Common myeloid progenitor, CD34-positive (primary cell): Measurements from ENCODE around the gene CDK1.

Experiments
- CTCF ChIA-PET: fragments of 350-600 bp; sonication (Branson Sonifier 250); formaldehyde crosslinking; loops from one replicate; lab custom pipeline; 2021; ENCODE audit warnings: antibody characterized with exemption; lab: Charles Lee
- POLR2A ChIA-PET: fragments of 350-600 bp; sonication (Branson Sonifier 250); formaldehyde crosslinking; loops from one replicate; lab custom pipeline; 2021; ENCODE audit warnings: antibody characterized with exemption; lab: Charles Lee
- DNase-seq, 3 donors: peaks; one replicate each; pipeline versions ENCODE4 v3.0.0 to v3.0.0-alpha.2; 2013
- H3K27ac ChIP-seq, 2 experiments: 1 replicate in 1 of 2; 2 replicates in 1 of 2; pipeline ENCODE4 v1.7.0; 2013; ENCODE audit warnings: inconsistent platforms in 2 of 2, low read length in 2 of 2, mild to moderate bottlenecking in 2 of 2, low read depth in 1 of 2, moderate library complexity in 1 of 2; ENCODE audit not compliant: severe bottlenecking in 2 of 2, insufficient read depth in 1 of 2, poor library complexity in 1 of 2
- H3K27me3 ChIP-seq, 5 experiments: replicated peaks in 2 of 5; 1 replicate in 3 of 5; 2 replicates in 2 of 5; pipeline versions ENCODE4 v1.6.1 to v1.7.0; 2013; ENCODE audit warnings: low read length in 4 of 5, mild to moderate bottlenecking in 2 of 5, moderate library complexity in 2 of 5, inconsistent platforms in 1 of 5; ENCODE audit not compliant: insufficient read depth in 5 of 5, control insufficient read depth in 4 of 5
- H3K36me3 ChIP-seq, 4 experiments: 1 replicate in 2 of 4; 2 replicates in 2 of 4; pipeline versions ENCODE4 v1.6.1 to v1.7.0; 2013; ENCODE audit warnings: low read length in 3 of 4, control low read depth in 1 of 4, mild to moderate bottlenecking in 1 of 4; ENCODE audit not compliant: control insufficient read depth in 4 of 4, insufficient read depth in 4 of 4
- H3K4me1 ChIP-seq, 4 experiments: 1 replicate in 3 of 4; 2 replicates in 1 of 4; pipeline versions ENCODE4 v1.6.1 to v1.7.1; 2013; ENCODE audit warnings: low read length in 3 of 4, mild to moderate bottlenecking in 3 of 4, control low read depth in 1 of 4, inconsistent platforms in 1 of 4, moderate library complexity in 1 of 4; ENCODE audit not compliant: control insufficient read depth in 4 of 4, insufficient read depth in 4 of 4; ENCODE audit errors: control extremely low read depth in 1 of 4
- H3K4me3 ChIP-seq, 7 experiments: 1 replicate in 4 of 7; 2 replicates in 3 of 7; pipeline versions ENCODE4 v1.5.1 to v1.7.0; 2013; ENCODE audit warnings: mild to moderate bottlenecking in 7 of 7, low read length in 6 of 7, moderate library complexity in 6 of 7, inconsistent platforms in 2 of 7, low read depth in 2 of 7, control low read depth in 1 of 7; ENCODE audit not compliant: insufficient read depth in 4 of 7, control insufficient read depth in 1 of 7; ENCODE audit errors: extremely low read depth in 1 of 7
- H3K9me3 ChIP-seq, 5 experiments: 1 replicate in 4 of 5; 2 replicates in 1 of 5; pipeline versions ENCODE4 v1.6.1 to v1.7.1; 2013; ENCODE audit warnings: low read length in 4 of 5, mild to moderate bottlenecking in 2 of 5, inconsistent platforms in 1 of 5, low read depth in 1 of 5, moderate library complexity in 1 of 5; ENCODE audit not compliant: control insufficient read depth in 4 of 5, insufficient read depth in 2 of 5; ENCODE audit errors: control extremely low read depth in 1 of 5
- WGBS: methylation state at CpG from one replicate; pipeline ENCODE4 v1.1.5; 2013; ENCODE audit not compliant: insufficient coverage; 5-methylcytosine and 5-hydroxymethylcytosine counted together

The CDK1 gene

DNA sequence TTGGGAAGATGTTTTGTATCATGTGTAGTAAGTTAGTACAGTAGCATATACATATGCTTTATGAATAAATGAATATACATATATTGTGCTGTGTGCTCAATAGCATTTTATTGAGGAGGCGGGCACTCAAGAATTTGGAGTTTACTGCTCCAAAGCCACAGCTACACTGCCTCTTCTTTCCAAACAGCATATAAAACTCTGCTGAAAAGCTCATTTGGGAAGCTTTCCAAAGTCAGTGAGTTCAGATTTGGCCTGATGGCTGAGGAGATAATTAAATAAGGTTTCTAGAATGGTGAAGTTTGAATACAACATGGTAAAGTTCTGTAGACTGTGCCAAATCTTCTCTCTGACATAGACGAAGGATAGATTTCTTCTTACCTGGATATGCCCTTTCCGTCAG is 29.8 kb downstream of the CDK1 start:
- no peak for DNase-seq
- Histone ChIP-seq H3K27me3 (no peaks in the 10 kb centered on the region), H3K4me3 (no peak overlapping the region), H3K4me1 (no peaks in the 10 kb centered on the region), H3K27ac (no peak overlapping the region), H3K9me3 (no peaks in the 10 kb centered on the region), H3K36me3 (no peaks in the 10 kb centered on the region)
- POLR2A ChIA-PET, result no interaction called here
- WGBS, result 100% methylated on average over 1 of the region's 3 CpGs
- CTCF ChIA-PET, result no interaction called here

- 90% methylated on average over 2 of the region's 3 CpGs for WGBS
Measured at GRCh38 chr10:60809157-60809556, 30.9 kb downstream of the CDK1 start.

DNA sequence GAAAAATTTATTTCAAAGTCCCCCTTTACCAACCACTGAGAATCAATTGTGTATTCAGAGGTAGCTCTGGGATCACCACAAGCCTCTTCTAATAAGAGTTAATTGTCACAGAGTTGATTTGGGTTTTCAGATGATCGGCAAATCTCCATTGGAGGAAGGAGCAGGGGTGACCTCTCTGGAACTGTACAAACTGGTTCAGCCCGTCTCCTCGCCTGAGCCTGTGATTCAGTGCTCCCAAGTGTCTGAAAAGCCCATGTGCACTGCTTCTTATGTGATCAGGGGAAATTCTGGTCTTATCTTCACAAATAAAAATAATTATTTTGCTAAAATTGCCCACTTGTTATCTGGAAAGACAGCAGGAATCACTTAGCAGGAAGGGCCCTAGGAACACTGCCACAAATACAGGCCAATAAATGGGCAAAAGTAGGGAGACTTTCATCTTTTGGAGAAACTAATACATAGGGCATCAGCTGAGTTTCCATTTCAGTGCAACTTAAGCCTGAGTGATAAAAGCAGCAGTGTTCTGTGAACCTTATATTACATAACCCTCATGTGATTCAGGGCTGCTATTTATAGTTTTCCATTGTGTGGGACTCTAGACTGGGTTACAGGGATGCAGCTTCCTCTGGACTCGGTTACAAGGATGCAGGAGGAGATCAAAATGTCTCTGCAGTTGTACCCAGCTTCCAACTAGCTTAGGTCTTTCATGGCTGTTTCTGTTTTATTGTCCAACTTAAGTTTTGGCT is 32.3 kb downstream of the CDK1 start:
- no peak overlapping the region for H3K27ac ChIP-seq
- H3K9me3 ChIP-seq, result no peaks in the 10 kb centered on the region
- H3K4me1 ChIP-seq, result no peaks in the 10 kb centered on the region
- WGBS, result 81% methylated on average over 4 of the region's 4 CpGs
- ChIA-PET CTCF (interaction anchor here (1.2 kb wide), 1 partner anchor 9 kb away, joined by 3 read pairs; no protein-coding TSS in a partner anchor), POLR2A (no interaction called here)
- no peaks in the 10 kb centered on the region for H3K36me3 ChIP-seq
- DNase-seq, result no peak
- H3K27me3 ChIP-seq, result no peaks in the 10 kb centered on the region
- no peak overlapping the region for H3K4me3 ChIP-seq

More at GRCh38 chr10:60809157-60809556, 30.9 kb downstream of the CDK1 start:
- POLR2A ChIA-PET, result no interaction called here
- Histone ChIP-seq H3K36me3 (no peaks in the 10 kb centered on the region), H3K9me3 (no peaks in the 10 kb centered on the region), H3K4me1 (no peaks in the 10 kb centered on the region), H3K4me3 (no peak overlapping the region), H3K27me3 (no peaks in the 10 kb centered on the region), H3K27ac (no peak overlapping the region)
- peak in 1 of 3 donors; percentile 3 for DNase-seq
- CTCF ChIA-PET, result no interaction called here

GRCh38 chr10:60816628-60817397 is 38.5 kb downstream of the CDK1 start:
- Histone ChIP-seq H3K27me3 (no peaks in the 10 kb centered on the region), H3K36me3 (no peaks in the 10 kb centered on the region), H3K4me3 (no peak overlapping the region), H3K9me3 (no peaks in the 10 kb centered on the region), H3K27ac (no peak overlapping the region), H3K4me1 (peaks cover 0 to 11% (median 8%) of the 10 kb centered on the region in 4 experiments)
- ChIA-PET CTCF (interaction anchor here (0.6 to 1.4 kb wide), 8 partner anchors 14 to 1020 kb away, joined by 3 to 5 read pairs (median 3); no protein-coding TSS in a partner anchor), POLR2A (interaction anchor here (0.6 to 0.7 kb wide), 3 partner anchors 123 to 1222 kb away, joined by 4 to 8 read pairs (median 4); no protein-coding TSS in a partner anchor)
- WGBS, result 29% methylated on average over 2 of the region's 5 CpGs
- peak; percentile 76 to 89 (median 87) for DNase-seq

DNA sequence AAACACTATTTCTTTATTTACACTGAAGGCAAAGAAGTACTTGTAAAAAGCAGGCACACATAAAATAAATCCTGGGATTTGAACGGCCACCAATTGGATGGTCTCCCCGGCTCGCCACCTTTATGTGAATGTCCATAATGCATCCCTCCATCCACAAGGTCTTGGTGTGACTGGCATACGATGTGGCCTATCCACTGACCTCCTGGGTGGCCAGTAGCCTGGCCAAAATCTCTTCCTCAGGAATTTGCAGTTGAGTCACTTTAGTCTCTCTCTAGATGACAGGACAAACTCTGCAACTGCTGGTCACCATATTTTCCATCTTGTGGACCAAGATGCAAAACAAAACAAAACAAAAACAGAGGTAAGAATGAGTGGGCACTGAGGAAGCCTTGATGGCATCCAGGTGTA is 39.1 kb downstream of the CDK1 start:
- no peak for DNase-seq
- Histone ChIP-seq H3K4me3 (no peak overlapping the region), H3K36me3 (no peaks in the 10 kb centered on the region), H3K4me1 (peaks cover 0 to 11% (median 8%) of the 10 kb centered on the region in 4 experiments), H3K27me3 (no peaks in the 10 kb centered on the region), H3K9me3 (no peaks in the 10 kb centered on the region), H3K27ac (no peak overlapping the region)
- 98% methylated on average over 4 of the region's 4 CpGs for WGBS
- POLR2A ChIA-PET, result no interaction called here
- CTCF ChIA-PET, result interaction anchor here (1.0 to 1.4 kb wide), 7 partner anchors 13 to 144 kb away, joined by 3 to 5 read pairs (median 3); no protein-coding TSS in a partner anchor

GRCh38 chr10:60818134-60818770 is 40.0 kb downstream of the CDK1 start:
- Histone ChIP-seq H3K4me1 (peaks cover 0 to 11% (median 8%) of the 10 kb centered on the region in 4 experiments), H3K36me3 (no peaks in the 10 kb centered on the region), H3K4me3 (no peak overlapping the region), H3K27ac (no peak overlapping the region), H3K9me3 (no peaks in the 10 kb centered on the region), H3K27me3 (no peaks in the 10 kb centered on the region)
- WGBS, result 77% methylated on average over 3 of the region's 3 CpGs
- POLR2A ChIA-PET, result no interaction called here
- CTCF ChIA-PET, result interaction anchor here (0.6 to 3.5 kb wide), 8 partner anchors 21 to 997 kb away, joined by 3 to 10 read pairs (median 4); no protein-coding TSS in a partner anchor
- DNase-seq, result no peak
